Measurements from ENCODE around the gene VSIR.

- TF ChIP-seq CTCF (IDR thresholded peaks at IDR 0.05) = no peak
- no peak for TF ChIP-seq POLR2A (IDR thresholded peaks at IDR 0.05)
Measured at GRCh38 chr10:71765176-71765904, 8.0 kb downstream of the VSIR start.
